CD4-positive, alpha-beta T cell treated with Interleukin-4 for 1 hour (primary cell): ENCODE measurements around the gene TH.

Source experiments
- DNase-seq, 2 donors: peaks; one replicate each; pipeline ENCODE4 v3.0.0-alpha.2; 2020 to 2022

Gene TH

DNA sequence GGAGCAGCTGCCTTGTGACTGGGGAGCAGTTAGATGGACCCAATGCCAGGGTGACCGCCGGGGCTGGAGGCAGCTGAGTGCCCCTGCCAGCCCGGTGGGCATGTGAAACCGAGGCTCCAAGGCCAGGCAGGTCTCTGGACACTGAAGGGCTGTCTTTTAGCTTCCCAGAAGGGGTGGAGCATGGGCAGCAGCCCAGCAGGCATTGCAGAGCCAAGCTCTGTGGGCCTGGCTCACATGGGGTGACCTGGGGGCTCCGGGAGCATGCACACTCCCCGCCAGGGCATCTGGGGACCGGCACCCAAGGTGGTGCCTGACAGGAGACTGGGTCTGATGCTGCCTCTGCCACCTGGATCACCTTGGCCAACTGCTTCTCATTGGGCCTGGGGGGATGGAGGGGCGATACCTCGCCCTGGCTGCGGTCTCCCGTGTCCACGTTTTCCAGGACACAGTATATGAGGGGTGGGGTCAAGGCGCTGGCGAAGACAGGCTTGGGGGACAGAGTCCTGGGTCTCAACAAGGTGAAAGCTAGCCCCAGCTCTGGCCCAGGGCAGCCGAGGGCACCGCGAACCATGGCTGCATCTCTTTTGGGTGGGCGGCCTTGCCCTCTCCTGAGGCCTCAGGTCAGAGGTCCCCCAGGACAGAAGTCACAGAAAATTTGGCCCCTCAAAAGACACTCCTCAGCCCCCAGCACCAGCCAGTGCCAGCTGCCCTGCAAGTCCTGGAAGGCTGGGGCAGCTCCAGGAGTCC lies 14.1 kb downstream of the TH start:
- no peak for DNase-seq

DNA sequence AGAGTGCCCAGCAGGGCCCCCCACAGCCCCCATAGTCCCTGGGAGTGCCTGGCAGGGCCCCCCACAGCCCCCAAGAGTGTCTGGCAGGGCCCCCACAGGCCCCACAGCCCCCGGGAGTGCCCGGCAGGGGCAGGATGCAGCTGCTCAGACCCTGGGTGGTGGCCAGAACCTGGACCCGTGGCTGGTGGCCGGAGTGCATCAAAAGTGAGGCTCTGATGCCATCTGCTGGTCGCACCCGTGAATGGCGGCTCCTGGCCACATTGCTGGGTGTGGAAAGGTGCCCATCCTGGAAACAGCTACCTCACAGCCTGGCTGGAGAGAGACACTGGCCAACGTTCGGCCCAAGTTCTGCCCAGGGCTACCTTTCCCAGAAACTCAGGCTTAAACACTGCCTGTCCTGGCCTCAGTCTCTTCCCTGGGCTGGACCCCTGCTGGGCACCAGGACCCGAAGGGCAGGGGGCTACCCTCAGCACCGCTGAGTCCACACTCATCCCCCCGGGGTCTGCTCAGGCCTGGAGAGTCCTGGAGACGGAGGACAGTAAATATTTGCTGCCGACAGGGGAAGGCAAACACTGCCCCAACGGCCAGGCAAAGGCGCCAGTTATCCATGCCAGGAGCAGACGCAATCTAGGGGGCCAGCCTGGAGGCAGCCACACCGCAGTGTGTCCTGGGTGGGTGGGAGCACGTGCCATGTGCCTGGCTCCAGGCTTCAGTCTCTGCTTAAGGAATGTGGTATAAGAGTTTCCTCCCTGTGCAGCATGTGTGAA lies 15.0 kb downstream of the TH start:
- DNase-seq, result peak; percentile 43 to 49

DNA sequence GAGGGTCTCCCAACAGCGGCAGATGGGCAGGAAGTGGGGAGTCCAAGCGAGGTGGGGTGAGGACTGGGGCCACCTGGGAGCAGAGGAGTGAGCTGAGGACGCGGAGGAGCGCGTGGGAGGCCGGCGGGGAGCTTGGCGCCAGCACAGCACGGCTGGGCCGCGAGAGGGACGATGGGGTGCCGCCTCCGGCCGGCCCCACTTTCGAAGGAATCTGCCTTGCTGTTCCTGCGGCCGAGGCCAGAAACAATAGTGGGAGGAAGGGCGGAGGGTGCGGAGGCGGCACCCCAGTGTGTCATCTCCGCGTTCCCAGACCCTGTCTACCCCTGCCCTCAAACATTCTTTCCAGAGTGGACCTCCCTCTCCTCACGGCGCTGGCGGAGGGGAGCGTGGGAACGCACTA lies 16.1 kb downstream of the TH start:
- no peak for DNase-seq

DNA sequence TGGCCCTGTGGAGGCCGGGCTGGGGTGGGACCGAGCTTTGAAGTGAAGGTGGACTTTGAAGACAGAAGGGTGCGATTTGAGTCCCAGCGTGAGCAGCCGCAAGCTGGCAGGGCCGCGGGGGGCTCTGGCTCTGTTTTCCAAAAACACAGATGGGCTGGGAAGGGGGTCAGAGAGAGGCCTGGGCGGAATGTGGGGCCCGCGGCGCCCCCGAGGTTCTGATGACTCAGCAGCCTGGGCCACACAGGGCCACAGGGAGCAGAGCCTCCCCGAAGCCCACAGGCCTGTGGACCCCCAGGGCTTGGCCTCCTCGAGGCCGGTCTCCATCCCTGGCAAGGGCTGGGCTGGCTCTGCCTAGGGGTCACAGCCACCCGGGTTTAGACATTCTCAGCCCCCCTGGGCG lies 16.7 kb downstream of the TH start:
- DNase-seq, result no peak

DNA sequence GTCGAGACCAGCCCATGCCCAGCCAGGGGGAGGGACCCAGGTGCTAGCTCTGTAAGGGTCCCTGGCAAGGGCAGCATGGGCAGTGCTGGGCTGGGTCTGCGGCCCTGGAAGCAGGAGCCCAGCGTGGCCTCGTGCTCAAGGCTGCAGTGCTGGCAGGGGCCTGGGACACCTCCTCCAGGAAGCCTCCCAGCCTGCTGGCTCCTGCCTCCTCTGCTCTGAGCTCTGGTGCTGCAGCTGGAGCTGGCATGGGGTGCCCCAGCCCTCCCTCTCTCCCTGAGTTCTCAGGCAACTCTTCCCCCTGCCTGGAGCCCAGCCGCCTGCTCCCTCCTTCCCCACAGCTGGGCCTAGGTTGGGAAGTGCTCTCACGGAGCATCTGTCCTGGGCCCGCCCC lies 17.4 kb downstream of the TH start:
- no peak for DNase-seq

DNA sequence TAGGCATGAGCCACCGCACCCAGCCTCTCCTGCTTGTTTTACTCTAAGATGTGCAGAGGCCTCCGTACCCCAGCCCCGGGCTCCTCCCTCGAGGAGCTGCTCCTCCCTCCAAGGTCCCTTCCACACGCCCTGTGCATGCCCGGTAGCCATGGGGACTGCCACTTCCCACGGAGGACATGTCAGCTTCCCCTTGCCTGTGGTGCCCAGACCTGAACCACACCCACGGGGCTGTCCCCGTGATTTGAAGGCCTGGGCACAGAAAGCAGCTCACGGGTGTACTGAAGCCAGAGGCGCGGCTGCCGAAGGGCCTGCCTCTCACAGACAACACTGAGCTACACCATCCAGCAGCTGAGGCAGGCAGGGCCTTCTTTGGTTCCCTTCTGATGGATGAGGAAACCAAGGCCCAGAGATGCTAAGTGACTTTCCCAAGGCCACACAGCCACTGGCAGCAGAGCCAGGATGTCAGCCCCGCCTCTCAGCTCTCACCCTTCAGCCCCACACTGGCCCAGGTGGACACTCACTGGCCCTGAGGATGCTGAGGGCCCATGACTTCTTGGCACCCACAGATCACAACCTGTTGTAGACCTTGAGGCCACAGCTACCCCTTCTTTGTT lies 17.9 kb downstream of the TH start:
- DNase-seq, result no peak

DNA sequence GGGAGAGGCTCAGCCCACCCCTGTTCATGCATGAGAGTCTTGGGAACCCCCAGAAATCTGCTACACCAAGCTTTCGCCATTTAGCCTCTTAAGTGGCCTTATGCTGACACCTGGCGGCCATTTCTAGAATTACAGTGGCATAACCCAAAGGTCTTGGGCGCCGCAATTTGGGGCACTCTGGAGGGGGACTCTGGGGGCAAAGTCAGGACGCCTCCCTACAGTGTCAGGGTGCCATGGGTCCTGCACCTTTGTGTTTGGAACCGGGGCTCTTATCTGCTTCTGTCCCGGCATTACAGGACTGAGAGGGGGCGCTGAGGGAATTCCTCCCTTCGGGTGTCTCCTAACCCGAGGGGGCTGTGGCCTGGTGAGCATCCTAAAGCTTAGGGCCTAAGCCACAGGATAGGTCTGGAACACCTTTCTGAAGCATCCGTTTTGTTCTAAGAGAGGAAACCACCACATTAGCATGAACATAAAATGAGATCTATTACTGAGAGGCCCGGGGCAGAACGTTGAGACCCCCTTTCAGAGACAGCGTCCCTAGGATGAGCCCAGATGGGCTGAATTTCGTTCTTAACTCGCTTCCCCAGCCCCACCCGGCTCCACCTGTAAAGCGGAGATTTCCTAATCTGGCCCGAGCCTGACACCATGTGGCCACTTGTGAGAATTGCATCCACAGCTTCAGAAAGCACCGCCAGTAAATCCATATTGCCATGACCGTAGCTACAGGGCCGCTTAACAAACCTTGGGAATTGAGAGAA lies 19.9 kb downstream of the TH start:
- DNase-seq, result peak; percentile 81 to 83

DNA sequence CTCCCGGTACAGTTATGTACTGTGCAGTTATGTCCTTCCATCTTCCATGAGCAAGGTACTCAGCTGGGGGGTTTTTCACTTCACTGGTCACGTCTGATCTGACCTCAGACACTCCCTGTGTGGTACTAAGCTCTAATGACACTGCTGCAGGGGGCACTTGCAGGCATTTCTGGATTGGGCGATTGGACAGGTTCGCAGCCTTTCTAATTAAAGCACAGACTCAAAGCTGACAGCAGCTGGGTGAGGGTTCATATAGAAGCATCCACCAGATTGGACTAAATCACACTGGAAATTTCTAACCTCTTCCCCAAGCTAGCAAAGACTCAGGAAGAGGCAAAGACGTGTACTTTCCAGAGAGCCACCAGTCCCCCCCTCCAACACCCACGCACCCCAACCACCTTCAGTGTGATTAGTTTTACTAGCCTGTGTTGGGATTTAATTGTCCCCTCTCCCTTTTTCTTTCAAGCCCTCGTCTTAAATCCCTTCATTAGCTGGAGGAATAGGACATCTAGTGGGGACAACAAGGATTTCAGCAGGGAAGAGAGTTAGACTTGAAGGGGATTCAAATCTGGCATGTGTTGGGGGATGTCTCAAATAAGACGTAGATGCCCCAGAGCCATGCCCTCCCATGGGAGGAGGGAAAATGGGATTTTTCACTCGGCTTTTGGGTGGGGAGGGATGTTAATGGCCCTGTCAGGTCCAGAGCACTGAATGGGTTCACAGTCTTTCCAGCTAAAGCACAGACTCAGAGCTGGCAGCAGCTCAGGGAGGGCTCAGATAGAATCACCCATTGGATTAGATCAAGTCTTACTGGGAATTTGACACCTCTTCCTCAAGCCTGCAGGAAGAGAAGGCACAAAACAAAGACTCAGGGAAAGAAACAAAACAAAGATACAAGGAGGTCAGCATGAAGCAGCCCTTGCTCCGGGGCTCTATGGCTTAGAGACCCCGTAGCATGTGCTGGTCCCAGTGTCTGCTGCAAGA lies 21.5 kb downstream of the TH start:
- no peak for DNase-seq

DNA sequence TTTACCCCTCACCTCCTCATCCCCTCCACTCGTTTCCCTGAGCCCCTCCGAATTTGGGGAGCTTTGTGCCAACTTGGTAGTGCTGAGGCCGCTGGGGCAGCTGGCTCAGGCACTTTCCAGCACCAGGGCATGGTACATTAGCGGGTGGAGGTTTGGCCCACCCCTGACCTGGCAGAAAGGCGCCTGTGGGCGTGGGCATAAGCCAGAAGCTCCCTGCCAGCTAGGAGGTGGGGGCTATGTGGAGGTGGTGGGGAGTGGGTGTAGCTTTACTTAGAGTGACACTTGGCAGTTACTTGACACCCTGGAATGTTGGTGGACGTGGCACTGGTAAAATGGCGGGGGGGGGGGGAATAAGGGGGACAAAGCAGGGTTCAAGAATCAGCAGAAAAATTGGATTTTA lies 22.2 kb downstream of the TH start:
- no peak for DNase-seq

DNA sequence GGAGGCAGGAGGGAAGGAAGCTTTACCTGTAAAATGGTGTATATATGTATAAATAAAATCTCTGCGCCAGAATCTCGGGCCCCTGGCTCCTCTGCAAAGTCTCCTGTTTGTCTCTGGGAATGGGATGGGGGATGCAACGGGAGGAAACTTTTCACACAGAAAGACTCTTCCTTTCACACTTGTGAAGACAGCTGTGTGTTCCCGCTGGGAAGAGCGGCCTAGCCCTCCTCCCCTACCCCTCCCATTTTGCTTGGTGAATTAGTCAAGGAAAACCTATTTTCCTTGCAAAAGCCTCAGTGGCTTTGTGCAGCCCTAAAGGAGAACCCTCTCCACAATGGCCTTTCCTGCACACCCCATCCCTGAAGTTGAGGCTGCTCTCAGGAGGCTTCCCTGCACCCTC lies 23.0 kb downstream of the TH start:
- no peak for DNase-seq

DNA sequence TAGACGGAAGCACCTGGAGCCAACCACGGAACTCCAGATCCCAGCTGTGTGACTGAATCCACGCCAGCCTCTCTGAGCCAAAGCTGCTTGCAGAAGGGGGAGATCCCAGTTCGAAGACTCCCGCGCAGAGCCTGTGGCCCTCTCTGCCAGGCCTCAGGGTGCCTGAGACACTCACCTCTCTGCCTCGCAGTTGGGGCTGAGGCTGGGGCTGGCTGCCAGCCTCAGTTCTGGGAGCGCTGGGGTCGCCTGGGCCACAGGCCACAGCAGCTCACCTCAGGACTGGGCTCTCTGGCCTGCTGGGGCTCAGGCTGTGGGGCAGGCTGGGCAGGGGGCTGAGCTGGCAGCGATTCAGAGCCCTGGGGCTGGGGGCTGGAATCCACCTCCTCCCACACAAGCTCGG lies 24.2 kb downstream of the TH start:
- no peak for DNase-seq

DNA sequence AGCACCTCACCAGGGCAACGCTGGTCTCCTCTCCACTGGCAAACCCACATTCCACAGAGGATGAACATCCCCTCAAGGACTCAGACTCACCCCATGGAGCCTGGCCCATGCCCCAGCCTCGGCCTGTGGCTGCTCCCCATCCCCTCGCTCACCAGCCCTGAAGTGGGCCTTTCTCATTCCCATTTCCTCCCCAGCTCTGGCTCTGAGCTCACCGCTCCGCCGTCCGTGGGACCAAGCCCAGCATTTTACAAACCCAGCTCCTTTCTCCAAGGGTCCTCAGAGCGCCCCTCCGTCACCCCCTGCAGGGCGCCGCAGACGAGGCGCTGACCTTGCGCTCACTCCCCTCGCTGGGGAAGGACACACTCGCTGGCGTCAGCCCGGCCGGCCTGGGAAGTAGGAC lies 25.6 kb downstream of the TH start:
- DNase-seq, result no peak

DNA sequence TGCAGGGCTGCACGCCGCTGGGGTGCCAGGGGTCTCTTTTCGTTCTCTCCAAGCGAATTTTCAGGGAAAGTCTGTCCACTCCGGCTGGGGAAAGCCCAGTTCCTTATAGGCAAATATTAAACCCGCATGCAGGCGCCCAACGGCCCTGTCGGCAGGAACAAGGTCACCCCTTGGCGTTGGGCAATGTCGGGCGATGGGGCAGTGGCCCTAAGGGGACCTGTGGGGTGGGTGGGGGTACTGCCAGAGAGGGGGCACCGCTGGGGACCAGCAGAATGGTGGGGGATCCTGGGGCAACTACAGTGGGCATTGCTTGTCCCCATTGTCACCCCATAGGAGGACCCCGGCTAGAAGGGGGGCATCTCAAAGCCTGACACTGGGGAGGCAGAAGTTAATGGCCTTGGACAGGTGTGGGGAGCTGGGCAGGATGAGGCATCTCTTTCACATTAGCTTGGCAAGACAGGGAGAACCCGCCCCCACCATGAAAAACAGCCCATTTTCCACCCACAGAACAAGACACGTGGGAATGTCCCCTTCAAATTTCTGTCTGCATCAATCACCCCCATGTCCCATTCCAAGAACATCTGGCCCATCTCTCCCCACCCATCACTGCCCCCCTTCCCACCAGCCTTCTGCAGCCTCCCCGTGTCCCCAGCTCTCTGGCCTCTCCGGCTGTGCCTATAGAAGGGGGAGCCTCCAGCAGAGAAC lies 26.9 kb downstream of the TH start:
- DNase-seq, result no peak

DNA sequence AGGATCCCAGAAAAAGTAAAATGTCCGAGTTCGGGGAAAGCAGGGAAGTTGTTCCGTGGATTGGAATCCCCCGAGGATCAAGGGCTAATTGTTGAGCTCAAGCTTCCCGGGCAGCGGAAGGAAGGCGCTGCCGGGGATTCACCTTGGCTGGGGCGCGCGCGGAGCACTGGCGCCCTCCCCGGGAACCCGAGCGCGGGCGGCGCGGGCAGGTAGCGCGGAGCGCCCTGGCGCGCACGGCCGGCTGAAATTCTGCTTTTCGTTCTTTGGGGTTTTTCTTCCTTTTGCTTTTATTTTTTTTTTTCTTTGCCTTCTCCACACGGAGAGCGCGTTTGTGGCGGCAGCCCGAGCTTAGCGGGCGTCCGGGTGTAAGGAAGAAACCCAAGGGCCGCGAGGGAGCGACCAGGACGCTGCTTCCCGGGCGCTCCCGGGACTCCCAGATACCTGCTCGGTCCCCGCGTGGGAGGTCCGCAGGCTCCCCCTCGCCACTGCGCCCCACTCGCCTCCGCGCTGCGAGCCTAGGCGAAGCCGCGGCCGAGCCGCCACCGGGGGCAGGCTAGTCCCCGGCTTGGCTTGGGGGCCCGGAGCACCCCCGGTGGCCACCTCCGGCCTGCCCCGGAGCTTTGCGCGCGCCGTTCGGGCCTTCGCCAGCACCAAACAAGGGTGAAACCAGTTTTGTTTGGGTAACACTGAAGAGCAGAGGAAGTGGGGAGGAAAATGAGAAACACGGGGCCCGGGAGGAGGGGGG lies 27.6 kb downstream of the TH start:
- DNase-seq, result no peak

DNA sequence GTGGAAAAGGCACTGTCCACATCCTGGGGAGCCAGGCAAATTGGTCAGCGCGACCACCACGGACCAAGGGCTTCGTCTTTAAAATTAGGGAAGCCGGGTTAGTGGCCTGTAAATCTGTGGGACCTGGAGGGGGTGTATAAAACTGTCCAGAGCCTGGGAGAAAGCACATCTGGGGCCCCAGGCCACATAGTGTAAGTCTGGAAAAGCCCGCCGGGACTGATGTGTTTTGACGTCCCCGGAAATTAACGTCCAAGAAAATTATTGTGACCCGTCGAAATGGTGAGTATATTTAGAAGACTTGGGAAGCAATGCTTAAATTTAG lies 28.2 kb downstream of the TH start:
- DNase-seq, result no peak

DNA sequence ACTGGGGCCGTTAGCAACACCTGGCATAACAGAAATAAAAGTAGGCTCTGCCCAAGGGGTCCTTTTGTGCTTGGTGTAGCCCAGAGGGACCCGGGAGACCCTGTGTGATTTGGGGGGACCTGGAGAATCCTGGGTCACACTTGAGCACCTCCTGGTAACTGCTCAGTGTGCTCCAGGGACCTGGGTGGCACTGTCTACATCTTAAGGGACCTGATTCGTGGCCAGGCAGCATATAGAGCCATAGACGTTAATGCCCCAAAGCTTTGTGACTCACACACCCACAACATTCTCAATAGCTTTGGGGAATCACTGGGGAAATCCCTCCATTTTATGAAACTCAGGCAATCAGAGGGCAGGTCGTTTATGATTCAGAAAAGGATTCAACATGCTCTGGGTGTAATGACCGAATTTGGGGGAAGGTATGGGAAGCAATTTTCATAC lies 28.8 kb downstream of the TH start:
- DNase-seq, result no peak

DNA sequence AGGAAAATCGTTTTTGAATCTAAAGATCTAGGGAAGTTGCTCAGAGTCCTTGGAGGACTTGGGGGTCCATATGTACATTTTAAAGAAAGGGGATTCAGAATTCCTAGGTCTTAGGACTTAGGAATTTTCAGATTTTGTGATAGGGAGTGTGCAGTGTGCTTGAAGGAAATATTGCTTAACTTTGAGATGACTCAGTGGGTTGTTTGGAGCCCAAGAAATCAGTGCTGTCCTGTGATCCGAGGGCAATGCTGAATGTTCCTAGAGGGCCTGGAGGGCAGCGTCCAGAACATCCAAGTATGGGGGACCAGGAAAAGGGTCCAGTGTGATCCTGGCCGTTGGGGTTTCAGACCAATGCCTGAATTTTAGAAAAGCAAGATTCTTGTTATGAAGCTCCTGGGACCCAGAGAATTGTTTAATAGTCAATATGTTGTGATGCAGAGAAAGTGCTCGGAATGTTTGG lies 29.3 kb downstream of the TH start:
- DNase-seq, result no peak

DNA sequence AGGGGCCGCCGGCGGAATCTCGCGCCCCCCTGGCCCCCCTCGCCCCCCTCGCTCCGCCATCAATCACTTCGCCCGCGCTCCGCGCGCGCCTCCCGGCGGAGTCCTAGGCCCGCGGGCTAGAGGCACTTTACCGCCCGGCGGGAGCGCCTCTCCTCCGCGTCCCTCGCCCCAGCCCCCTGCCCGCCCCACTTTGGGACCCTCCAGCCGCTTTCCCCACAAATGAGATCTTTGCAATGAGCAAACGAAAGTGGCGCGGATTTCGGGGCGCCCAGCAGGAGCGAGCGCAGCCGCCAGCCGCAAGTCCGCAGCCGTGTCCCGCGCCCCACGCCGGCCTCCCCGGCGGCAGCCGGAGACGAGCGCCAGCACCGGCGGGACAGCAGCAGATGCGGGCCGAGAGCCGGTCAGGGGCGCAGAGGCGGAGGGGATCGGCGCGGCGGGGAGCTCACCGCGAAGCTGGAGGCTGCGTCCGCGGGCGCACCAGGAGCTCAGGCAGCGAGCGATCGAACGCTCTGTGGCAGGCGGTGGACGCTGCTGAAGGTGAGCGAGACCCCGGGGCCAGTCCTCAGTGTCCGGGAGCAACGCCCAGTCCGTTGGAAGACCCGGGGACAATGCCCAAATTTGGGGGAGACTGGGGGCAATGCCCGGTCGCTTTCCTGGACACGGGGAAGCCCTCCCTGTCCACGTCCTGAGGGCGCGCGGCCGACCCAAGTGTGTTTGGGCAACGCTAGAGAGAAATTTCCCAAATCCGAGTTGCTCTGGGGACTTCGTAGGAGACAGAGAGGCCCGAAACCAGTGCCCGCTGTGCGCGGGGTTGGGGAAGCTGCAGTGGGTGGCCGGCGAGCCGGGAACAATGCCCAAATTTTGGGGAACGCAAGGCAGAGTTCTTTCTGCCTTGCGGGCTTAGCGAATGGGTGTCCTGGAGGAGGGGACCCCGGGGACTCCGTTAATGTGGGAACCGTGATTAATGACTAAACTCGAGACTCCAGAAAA lies 30.9 kb downstream of the TH start:
- DNase-seq, result no peak

DNA sequence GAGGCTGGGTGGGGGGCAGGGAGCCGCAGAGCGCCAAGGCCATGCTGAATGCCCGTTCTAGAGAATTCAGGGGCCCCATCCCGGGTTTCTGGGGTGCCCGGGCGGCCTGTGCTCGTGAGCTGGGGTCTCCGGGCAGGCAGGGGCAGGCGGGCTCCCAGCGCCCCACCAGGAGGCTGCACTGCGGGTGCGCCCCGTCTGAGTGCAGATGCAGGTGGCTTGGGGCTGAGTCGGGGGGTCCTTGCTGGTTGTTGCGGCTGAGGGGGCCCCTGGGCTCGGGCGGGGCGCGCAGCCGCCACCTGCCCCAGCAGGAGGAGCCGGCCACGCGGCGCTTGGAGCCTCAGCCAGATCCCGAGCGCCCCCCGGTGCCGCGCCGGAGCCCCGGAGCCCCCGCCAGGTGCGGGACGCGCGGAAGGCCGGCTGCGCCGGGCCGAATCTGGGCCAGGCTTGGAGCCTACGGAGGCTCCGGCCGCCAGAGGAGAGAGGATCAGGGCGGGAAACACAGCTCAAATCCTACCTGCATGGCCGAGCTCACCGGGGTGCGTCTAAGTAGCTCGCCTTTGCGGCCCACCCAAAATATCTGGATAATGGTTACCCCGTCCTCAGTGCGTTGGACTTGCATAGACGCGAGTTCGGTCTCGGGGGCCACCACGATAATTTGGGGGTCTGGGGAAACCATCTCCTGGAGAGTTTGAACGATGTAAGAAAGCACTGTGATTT lies 31.8 kb downstream of the TH start:
- no peak for DNase-seq
